ENCODE measurements around the gene CEP162.

DNA sequence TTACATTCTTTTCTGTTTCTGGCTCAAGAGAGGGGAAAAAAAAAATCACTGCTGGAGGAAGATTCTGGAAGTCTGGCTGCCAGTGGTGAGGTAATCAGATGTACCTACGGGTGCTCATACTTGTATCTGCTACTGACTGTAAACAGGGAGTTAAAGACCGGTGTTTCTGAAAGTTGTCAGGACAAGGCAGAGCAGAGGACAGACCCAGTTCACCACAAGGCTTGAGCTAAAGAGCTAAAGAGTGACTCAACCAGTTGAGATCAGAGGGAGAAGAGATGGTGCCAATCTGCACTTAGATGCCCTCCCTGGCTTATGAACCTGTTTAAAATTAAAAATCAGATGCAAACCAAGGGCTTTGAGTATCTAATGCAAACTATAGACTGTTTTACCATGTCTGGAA is 55.4 kb downstream of the CEP162 start:
- TF ChIP-seq, protein P1, sequence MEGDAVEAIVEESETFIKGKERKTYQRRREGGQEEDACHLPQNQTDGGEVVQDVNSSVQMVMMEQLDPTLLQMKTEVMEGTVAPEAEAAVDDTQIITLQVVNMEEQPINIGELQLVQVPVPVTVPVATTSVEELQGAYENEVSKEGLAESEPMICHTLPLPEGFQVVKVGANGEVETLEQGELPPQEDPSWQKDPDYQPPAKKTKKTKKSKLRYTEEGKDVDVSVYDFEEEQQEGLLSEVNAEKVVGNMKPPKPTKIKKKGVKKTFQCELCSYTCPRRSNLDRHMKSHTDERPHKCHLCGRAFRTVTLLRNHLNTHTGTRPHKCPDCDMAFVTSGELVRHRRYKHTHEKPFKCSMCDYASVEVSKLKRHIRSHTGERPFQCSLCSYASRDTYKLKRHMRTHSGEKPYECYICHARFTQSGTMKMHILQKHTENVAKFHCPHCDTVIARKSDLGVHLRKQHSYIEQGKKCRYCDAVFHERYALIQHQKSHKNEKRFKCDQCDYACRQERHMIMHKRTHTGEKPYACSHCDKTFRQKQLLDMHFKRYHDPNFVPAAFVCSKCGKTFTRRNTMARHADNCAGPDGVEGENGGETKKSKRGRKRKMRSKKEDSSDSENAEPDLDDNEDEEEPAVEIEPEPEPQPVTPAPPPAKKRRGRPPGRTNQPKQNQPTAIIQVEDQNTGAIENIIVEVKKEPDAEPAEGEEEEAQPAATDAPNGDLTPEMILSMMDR (conservative IDR thresholded peaks at IDR 0.05; ENCODE audit: low read length): no peak
- TF ChIP-seq EZH2phosphoT487 (IDR thresholded peaks at IDR 0.05; ENCODE audit: borderline replicate concordance): no peak
